HK-2 (cell line): ENCODE measurements around the gene FOXI1.

Experiments used
- DNase-seq: peaks from one replicate; pipeline ENCODE4 v3.0.0-alpha.2; 2018; ENCODE audit not compliant: unreplicated experiment

Gene FOXI1

GRCh38 chr5:170105642-170106611 is at the start of gene FOXI1:
Gene FOXI1 (plus strand): TSS chr5:170105897. CDS start chr5:170105958, 61 bp downstream.
- DNase-seq: no peak

DNA sequence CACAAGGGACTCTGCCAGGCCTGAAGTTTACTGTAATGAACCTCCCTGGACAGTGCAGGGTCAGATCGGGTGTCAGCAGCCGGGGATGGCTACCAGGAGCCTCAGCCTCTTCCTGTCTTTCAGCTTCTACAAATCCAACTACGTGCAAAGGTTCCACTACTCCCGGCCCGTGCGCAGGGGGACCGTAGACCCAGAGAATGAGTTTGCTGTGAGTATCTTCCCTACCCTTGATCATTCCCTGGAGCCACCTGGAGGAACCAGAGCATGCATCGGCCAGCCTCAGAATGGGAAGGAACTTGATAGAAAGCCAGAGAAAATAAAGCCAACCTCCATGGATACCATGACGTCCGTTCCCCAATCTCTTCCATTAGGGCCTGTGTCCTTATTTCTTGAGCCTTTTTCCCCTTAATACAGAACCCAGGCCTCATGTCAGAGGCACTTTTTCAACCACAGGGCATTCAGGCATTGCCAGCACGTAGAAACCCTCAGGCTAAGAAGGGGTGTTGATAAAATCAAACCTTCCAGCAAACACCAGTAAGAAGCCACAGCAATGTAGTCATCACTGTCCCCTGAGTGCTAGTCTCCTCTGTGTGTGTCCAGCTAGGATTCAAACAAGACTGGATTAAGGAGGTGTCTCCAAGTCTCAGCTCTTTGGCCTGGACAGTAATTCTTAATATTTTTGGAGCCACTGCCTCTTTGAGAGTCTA is 49.0 kb upstream of the FOXI1 start:
- no peak for DNase-seq

DNA sequence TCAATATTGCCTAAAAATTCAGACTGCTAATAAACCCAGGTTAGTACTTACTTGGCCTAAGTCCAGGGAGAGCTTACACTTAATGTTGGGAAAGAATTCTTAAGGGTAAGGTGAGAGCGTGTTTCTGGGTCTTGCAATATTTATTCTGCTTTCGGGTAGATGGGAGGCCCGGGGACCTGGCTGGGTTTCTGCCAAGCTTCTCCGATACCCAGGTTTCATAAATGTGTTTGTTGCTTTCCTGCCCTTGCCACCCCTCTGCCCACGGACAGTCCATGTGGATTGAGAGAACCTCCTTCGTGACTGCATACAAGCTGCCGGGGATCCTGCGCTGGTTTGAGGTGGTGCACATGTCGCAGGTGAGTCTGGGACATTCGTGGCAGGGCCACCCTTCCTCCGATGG is 48.4 kb upstream of the FOXI1 start:
- DNase-seq: no peak

GRCh38 chr5:170059221-170059620 is 46.5 kb upstream of the FOXI1 start:
- DNase-seq: no peak

GRCh38 chr5:170067152-170067551 is 38.5 kb upstream of the FOXI1 start:
- DNase-seq: no peak

- DNase-seq: no peak
These were observed 38.0 kb upstream of the FOXI1 start for GRCh38 chr5:170067574-170068170.

DNA sequence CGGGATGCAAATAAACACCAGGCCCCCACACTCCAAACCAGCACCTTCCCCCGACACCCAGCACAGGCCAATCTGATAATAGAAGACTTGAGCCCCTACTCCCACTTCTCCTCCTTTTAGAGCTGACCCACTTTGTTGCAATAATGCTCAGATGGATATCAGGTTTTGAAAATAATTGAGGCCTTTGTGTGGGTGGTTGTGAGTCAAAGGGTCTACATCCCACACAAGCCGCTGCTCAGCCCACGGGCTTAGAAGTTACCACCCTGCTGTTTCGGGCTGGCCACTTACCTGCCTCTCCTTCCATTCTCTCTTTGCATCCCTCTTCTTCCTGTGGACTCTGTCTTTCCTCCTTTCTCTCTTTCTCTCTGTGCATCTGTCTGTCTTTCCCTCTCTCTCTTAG is 36.2 kb upstream of the FOXI1 start:
- DNase-seq: no peak

GRCh38 chr5:170070556-170071412 is 34.9 kb upstream of the FOXI1 start:
- no peak for DNase-seq

GRCh38 chr5:170071748-170072147 is 33.9 kb upstream of the FOXI1 start:
- DNase-seq: no peak

GRCh38 chr5:170075696-170076095 is 30.0 kb upstream of the FOXI1 start:
- no peak for DNase-seq

DNA sequence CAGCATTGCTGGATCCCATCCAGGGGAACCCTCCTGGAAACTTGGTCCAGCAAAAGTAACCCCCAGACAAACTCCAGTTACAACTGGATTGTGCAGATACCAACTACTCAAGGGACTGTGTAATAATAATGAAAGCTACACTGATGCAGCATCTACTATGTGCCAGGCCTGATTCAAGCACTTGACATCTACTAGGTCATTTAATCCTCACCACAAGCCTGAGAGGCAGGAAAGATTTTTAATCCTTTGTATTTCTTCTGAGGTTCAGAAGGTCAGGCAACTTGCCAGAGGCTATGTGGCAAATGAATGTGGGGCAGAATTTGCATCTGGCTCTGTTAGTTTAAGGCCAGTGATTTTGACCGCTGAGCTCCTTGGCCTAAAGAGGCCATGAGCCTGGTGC is 29.5 kb upstream of the FOXI1 start:
- DNase-seq: no peak

- DNase-seq: no peak
These were observed 29.0 kb upstream of the FOXI1 start for GRCh38 chr5:170076739-170077138.

DNA sequence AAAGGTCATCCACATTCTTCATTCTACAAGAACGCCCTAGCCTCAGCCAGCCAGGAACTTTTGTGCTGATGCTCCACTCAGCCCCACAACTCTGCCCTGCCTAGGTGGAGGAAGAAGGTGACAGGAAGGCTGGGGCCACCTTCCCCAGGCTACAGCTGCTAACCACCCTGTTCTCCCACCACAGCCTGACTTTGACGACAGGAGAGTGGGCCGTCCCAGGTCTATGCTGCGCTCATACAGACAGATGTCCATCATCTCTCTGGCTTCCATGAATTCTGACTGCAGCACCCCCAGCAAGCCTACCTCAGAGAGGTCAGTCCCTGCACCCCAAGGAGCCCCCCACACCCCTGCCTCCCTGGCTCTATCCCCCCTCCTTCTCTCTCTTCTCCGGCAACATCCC is 28.2 kb upstream of the FOXI1 start:
- no peak for DNase-seq

GRCh38 chr5:170078458-170078857 is 27.2 kb upstream of the FOXI1 start:
- no peak for DNase-seq

DNA sequence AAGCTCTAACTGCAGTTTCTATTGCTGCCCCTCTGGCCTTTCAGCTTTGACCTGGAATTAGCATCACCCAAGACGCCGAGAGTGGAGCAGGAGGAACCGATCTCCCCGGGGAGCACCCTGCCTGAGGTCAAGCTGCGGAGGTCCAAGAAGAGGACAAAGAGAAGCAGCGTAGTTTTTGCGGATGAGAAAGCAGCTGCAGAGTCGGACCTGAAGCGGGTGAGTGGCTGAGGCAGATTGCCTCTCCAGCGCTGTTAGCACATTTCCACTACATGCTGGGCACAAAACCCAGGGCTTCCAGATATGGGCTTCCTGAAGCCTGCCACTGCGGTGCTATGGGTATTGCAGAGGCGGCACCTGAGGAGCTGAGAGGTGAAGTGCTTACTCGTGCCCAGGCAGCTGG is 26.8 kb upstream of the FOXI1 start:
- DNase-seq: no peak

DNA sequence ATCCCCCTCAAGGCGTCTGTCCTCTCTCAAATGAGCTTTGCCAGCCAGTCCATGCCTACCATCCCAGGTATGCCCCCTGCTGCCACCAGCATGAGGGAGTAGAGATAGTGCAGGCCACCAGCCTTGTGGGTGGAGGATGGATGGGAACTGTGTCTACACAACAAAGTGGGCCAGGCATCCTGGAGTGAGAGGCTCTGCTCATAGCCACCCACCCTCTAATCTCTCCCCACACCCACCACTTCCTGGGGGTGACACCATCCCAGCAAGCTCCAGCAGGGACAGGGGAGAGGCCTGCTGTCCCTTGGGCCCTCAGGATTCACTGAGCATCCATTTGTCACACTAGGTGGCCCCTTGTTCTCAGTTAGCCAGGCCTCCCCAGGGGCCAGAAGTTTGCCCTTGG is 25.5 kb upstream of the FOXI1 start:
- no peak for DNase-seq

DNA sequence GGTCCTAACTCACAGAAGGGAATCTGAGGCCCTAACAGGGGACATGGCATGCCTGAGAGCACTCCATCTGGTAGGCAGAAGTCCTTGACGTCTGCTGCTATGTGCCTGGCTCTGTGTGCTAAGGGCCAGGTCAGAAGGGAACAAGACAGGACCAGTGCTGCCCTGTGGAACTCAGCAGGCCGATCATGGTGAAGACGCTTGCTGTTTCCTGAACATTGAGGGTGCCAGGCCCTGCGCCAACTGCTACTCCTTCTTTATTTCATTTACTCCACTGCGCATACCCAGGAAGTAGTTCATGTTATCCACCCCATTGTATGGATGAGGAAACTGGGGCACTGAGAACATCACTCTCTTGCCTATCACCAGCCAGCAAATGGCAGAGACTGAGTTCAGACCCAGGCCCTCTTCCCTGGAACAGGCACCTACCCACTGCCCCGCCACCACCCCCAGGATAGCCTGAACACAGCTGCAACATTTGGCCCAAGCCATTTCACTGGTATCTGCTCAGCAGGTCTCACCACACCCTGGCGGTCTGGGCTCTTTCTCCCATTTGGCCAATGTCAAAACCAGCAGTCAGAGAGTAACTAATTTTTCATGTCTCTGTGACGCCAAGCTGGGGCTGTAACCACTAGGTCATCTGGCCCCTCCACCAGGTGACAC is 24.8 kb upstream of the FOXI1 start:
- no peak for DNase-seq

- no peak for DNase-seq
These were observed 24.1 kb upstream of the FOXI1 start for GRCh38 chr5:170081616-170082015.

DNA sequence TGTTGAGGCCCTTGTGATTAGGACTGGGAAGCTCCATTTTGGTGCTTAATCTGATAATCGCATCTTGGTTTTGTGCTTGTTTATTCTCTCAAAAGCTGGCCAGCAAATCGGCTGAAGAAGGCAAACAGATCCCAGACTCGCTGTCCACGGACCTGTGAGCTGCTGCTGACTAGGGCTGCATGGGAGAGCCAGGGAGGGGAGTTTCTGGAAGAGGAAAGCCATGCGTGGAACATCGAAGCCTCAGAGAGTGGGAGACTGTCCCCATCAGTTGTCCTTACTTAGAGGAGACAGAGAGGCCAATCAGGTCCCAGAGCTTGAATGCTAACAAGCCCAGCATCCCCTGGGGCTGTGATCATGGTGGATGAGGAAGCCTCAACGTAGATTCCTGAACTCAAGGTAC is 23.0 kb upstream of the FOXI1 start:
- DNase-seq: no peak

- DNase-seq: no peak
These were observed 18.4 kb upstream of the FOXI1 start for GRCh38 chr5:170087168-170087817.
